GM12892 (cell line): ENCODE measurements around the gene KREMEN1.

ENCODE experiments used
- POLR2A ChIP-seq: IDR thresholded peaks from 2 replicates; pipeline ENCODE4 v1.6.1; 2011; ENCODE audit warnings: low read depth, low read length, control low read depth
- POLR2AphosphoS5 ChIP-seq: IDR thresholded peaks from 2 replicates; pipeline ENCODE4 v1.6.1; 2011; ENCODE audit warnings: low read depth, low read length, control low read depth
- TAF1 ChIP-seq: IDR thresholded peaks from 2 replicates; pipeline ENCODE4 v1.6.1; 2011; ENCODE audit warnings: low read depth, mild to moderate bottlenecking, control low read depth, low read length, borderline replicate concordance

DNA sequence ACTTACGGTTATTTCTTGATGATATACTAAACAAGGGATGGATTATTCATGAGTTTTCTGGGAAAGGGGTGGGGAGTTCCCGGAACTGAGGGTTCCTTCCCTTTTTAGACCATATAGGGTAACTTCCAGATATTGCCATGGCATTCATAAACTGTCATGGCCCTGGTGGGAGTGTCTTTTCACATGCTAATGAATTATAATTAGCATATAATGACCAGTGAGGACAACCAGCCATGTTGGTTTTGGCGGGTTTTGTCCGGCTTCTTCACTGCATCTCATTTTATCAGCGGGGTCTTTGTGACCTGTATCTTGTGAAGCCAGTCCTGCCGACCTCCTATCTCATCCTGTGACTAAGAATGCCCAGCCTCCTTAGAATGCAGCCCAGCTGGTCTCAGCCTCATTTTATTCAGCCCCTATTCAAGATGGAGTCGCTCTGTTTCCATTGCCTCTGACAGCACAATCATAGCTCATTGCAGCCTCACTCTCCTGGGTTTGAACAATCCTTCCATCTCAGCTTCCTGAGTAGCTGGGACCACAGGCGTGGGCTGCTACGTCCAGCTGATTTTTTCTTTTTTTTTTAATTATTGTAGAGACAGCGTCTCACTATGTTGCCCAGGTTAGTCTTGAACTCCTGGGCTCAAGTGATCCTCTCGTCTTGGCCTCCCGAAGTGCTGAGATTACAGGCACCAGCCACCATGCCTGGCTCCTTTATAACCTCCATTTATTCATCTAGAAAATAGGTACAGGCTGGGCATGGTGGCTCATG is 80.3 kb downstream of the KREMEN1 start:
- TF ChIP-seq TAF1 (no peak), POLR2AphosphoS5 (no peak), POLR2A (no peak)
